Activated CD8-positive, alpha-beta memory T cell treated with anti-CD3 and anti-CD28 coated beads, Interleukin-2, amount 50 U/mL, for 24 hours (primary cell): ENCODE measurements around the gene INTS4.
"Not testable (repeated sequence)": the region's sequence is repeated elsewhere in the genome, so short reads cannot be mapped to it uniquely, and the experiment has no call there.

Experiments
- DNase-seq: peaks from one replicate; pipeline ENCODE4 v3.0.0-alpha.2; 2020; ENCODE audit errors: extremely low read depth

Gene INTS4

DNA sequence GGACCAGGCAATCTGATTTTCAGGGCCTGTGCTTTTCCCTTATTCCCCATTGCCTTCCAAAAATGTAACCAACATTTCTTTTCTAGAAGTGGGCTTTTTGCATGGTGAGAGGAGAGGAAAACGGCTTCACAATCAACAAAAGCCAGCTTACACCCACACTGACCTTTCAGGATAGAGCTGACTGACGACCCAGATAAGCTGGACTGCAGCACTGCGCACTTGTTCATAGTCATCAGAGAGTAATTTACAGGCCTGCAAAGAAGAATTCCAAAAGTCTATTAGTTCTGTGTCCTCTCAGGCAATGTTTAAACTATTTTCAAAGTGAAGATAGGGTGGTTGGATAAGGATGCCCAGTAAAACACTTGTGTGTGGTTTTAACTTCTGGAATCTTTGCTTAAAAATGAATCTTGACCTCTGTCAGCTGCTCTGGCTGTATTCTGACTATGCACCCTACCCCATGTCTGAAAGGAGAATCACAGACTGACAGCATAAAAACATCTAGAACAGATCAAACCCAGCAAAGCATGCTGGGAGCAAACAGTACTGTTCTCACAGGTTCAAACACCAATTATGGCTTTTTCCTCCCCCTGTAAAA is 35.8 kb downstream of the INTS4 start:
- DNase-seq = not testable (repeated sequence)

DNA sequence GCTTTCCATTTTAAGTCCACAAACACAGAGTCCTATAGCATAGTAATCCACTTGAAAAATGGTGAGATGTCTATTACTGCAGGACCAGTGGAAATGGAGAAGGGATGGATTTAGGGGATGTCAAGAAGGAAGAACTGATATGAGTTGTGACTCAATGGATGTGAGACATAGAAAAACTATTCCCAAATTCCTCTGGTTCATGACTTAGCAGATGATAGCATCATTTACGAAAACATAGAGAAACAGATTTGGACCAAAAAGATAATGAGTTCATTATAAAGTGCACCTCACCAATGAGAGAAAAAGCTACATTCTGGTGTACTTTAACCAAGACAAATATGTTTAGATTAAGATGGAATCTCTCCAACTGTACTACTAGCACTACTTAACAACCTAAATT is 51.2 kb downstream of the INTS4 start:
- not testable (repeated sequence) for DNase-seq

DNA sequence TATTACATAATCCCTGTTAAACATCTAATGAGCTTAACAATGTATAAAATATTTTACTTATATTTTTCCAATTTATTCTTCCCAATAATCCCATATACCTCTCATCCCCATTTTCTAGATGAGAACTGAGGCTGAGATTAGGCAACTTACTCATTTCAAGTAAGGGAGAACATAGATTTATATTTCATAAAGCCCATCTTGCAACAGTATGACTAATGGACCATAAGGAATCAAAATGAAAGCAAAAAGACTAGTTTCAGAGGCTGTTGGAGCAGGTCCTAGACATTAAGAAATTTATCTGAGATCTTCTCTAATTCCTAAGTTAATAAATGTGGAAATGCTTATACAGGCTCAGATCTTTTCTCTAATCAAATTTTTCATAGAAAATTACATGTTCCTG is 52.0 kb downstream of the INTS4 start:
- DNase-seq = not testable (repeated sequence)

DNA sequence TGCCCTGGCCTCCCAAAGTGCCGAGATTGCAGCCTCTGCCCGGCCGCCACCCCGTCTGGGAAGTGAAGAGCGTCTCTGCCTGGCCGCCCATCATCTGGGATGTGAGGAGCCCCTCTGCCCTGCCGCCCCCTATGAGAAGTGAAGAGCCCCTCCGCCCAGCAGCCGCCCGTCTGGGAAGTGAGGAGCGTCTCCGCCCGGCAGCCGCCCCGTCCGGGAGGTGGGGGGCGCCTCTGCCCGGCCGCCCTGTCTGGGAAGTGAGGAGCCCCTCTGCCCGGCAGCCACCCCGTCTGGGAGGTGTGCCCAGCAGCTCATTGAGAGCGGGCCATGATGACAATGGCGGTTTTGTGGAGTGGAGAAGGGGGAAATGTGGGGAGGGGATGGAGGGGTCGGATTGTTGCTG is 60.9 kb downstream of the INTS4 start:
- not testable (repeated sequence) for DNase-seq

DNA sequence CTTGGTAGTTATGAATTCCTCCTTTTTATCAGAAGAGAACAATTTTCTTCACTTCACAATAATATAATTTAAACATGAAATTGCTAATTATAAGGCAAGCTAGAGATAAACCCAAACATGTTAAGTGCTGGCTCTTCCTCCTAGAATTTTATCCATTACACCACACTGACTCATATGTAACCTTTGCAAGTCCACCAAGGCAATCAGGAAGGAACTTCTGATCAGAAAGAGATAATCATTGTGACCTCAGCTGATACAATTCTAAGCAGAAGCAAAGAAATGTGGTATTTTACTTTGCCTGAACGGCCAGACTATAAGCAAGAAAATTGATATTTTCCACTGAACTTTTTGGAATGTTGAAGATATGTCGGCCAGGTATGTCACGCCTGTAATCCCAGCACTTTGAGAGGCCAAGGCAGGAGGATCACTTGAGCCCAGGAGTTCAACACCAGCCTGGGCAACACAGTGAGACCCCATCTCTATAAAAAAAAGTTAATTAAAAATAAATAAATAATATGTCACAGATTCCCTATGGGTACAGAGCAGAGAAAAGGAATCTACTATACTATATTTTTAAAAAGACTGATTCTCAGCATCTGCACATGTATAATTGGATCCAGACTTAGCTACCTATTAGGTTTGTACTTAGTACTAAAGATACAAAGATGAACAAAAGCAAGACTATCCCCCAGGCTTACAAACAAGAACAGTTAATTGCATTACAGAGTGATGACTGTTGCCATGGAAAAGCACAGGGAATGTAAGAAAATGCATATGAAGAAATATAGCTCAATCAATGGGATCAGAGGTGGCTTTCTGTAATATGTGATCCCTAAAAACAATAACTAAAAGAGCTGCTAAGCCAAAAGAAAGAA is 63.9 kb downstream of the INTS4 start:
- DNase-seq = not testable (repeated sequence)

DNA sequence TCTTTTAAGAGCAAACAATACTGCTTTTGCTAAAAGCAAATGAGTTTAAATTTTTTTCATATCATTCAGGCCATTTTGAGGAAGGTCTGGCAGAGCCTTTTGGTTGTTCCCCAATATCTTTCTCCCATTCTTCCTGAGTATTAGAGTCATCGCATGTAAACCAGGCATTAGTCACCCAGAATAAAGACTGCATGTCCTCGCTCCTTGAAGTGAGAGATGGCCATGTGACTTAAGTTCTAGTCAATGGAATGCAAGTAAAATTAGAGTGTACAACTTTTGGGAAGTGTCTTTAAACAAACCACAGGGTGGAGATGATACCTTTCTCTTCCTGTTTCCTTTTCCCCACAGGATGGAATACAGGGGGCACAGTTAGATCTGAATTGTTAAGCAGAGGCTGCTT is 76.8 kb downstream of the INTS4 start:
- DNase-seq = not testable (repeated sequence)

DNA sequence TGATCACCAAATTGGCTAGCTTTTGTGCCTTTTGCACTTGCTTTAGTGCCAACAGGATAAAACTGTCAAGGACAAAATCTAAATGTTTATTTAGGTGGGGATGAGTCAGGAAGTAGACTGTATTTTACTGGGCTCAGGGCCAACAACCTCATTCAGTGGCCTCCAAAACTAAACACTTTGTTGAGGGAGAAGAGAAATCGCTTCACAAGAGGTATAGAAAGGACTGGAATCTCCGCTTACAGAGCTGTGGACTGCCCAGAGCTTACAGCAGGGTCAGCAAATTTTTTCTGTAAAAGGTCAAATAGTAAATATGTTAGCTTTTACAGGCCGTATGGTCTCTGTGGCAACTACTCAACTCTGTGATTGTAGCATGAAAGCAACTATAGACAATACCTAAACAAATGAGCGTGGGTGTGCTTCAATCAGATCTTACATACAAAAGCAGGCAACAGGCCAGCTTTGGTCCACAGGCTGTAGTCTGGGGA is 80.1 kb downstream of the INTS4 start:
- not testable (repeated sequence) for DNase-seq

DNA sequence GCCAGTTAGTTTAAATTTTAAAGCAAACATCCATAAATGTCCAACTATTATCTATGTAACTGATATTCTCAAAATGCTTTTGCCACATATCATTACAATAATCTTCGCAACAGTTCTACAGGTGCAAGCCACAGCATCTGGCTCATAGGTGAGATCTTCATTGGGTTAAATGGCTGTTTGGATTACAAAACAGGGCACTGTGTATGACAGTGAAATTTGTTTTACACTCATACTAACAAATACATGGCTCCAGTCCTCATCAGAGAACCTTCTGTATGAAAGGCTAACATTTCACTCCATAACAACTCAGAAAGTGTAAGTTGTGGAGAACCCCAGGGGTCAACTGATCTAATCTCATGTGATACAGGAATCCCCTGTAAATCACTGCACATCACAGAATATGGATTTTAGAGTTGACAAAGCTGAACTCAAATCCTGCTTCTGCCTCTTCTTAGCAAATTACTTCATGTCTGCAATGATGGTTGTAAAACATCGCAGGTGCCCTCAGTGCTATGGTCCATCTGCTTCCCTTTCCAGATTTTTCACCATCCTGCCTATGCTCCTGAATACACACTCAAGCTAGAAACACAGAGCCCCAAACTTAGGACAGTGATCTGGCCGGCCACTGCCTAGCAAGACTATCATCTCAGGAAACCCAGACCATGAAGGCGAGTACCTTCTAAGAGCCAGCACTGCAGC is 80.7 kb downstream of the INTS4 start:
- DNase-seq = not testable (repeated sequence)

DNA sequence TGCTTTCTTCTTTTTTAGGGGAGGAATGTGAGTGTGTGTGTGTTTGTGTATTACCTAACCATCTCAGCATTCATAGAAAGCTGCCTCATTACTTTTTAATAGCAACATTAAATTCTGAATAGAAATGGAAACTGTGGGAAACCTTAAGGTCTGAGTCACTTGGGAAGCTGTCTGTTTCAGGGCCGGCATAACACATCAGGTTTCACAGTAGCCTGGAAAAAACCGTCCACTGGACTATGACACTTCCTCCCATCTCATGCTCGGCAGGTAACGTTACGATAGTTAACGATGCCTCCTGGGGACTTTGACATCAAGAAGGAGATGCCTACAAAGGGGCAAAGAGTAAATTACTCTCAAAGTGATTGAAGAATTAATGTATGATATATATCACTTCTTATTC is 83.6 kb downstream of the INTS4 start:
- not testable (repeated sequence) for DNase-seq

DNA sequence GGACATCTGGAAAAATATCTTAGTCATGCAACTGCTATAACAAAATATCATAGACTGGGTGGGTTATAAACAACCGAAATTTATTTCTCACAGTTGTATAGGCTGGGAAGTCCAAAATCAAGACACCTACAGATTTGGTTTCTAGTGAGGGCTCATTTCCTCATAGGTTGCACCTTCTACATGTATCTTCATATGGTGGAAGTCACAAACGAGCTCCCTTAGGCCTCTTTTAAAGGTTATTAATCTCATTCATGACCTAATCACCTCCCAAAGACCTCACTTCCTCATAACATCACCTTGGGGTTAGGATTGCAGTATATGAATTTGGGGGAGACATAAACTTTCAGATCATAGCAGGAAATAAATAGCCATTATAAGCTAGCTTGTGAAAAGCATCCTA is 85.2 kb downstream of the INTS4 start:
- no peak for DNase-seq

DNA sequence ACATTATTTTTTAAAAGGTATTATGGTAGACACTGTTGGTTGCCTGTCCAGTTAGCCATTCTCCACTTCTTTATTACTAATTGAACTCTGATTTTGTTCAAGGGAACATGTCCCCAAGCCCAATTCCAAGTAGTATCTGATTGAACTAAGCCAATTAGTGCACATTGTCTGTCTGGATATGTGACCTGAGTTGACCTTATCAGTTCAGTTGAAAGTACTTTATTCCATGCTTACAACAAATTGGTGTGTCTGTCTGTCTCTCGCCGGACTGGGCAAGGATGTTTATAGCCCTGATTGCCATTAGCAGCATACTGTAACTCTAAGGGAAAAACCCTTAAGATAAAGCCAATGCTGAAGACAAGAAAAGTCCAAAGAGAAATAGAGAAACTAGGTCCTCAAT is 85.6 kb downstream of the INTS4 start:
- DNase-seq = no peak

DNA sequence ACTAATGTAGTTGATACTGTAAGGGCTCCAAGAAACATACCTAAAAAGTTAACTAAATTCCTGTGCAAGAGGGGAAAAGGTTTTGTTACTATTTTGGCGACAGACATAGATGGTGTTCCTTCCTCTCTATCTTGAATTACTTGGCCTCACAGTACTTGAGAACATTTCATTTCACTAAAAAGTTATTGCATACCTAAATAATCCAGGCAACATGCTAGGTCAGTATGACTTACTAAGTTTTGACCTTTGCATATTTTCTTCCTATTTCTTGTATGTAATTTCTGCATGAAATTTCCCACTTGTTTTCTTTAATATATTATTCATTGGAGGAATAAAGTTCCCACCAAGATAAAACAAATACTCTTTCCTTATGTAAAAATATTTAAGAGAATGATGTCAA is 99.5 kb downstream of the INTS4 start:
- DNase-seq = not testable (repeated sequence)

DNA sequence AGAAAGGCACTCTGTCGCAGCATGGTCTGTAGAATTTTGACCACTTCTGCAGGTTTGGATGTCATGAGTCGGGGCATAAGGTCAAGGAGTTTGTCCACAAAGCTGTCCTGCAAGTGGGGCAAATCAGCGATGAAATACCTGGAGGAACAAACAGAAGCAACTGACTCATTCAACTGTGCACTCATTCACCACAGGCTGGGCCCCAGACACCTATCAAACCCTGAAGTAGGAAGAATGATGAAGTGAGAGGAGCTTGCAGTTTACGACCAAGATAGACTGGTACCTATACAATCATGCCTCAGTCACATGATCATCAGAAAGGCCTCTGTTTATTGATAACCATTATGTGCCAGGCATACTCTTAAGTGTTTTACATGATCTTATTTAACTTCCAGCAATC is 102.8 kb downstream of the INTS4 start:
- DNase-seq = not testable (repeated sequence)

DNA sequence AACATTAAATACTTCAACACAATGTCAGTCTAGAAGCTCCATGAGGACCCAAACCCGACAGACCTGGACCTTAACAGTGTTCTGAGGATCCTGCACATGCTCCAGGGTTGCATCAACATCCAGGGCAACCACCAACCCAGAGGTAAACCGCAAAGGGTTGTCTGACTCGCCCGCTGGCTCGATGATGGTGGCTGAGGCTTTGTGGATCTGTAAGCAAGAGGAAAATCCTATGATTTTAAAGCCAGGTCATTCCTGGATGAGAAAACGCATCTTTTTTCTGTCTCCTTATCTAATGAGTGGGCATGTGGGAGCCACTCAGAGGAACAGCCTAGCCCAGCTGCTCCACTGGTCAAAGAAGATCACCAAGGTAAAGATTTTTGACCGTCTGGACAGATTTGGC is 103.2 kb downstream of the INTS4 start:
- DNase-seq = not testable (repeated sequence)

DNA sequence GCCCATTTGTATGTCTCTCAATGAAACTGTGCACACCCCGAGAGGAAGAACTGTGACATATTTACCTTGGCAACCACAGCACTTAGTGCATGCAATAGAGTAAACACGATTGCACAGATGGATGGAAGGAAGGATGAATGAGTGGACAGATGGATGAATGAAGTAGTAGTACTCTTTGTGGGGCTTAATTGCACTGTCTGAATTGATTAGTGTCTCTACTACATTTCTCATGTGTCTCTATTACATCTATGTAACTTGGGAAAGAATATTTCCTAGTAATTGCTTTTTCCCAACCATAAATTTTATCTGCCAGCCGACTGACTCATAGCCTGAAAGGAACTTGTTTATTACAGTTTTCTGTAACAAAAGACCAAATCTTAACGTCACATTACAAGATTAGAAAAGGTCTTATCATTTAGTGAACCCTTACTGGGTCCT is 103.8 kb downstream of the INTS4 start:
- not testable (repeated sequence) for DNase-seq

DNA sequence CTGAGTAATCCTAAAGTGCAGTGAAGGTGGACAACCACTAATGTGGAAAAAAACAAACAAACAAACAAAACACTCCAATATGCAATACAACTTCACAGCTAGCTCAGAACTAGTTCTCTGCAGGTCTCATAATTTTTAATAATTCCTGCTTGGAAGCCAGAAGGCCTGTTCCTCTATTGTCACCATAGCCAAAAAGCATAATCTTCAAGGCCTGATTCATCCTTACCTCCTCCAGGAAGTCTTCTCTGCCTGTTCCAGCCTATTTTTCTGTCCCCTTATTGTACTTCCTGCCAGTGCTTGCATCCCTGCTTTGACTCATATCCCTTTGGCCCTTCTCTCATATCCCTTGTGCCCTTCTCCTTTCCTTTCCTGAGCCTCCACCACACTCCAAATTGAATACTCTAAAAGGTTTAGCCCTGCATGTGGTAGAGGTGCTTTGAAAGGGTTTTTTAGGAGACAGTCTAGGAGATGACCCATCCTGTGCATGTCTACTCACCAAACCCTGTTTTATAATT is 104.3 kb downstream of the INTS4 start:
- DNase-seq = not testable (repeated sequence)

DNA sequence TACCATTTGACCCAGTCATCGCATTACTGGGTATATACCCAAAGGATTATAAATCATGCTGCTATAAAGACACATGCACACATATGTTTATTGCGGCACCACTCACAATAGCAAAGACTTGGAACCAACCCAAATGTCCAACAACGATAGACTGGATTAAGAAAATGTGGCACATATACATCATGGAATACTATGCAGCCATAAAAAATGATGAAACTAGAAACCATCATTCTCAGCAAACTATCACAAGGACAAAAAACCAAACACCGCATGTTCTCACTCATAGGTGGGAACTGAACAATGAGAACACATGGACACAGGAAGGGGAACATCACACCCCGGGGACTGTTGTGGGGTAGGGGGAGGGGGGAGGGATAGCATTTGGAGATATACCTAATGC is 105.4 kb downstream of the INTS4 start:
- DNase-seq = not testable (repeated sequence)

DNA sequence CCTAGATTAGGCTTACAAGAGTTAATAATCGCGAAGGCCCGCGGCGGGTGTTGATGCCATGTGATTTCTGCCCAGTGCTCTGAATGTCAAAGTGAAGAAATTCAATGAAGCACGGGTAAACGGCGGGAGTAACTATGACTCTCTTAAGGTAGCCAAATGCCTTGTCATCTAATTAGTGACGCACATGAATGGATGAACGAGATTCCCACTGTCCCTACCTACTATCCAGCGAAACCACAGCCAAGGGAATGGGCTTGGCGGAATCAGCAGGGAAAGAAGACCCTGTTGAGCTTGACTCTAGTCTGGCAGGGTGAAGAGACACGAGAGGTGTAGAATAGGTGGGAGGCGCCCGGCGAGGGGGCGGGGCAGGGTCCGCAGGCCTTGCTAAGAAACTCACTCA is 108.1 kb downstream of the INTS4 start:
- no peak for DNase-seq

DNA sequence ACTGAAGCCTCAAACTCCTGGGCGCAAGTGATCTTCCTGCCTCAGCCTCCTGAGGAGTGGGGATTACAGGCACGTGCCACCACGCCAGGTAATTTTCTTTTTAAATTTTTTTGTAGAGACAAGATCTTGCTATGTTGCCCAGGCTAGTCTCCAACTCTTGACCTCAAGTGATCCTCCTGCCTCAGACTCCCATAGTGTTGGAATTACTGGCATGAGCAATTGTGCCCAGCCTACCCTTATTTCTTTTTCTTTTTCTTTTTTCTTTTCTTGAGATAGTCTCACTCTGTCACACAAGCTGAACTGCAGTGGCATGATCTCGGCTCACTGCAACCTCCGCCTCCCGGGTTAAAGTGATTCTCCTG is 109.7 kb downstream of the INTS4 start:
- DNase-seq = no peak

DNA sequence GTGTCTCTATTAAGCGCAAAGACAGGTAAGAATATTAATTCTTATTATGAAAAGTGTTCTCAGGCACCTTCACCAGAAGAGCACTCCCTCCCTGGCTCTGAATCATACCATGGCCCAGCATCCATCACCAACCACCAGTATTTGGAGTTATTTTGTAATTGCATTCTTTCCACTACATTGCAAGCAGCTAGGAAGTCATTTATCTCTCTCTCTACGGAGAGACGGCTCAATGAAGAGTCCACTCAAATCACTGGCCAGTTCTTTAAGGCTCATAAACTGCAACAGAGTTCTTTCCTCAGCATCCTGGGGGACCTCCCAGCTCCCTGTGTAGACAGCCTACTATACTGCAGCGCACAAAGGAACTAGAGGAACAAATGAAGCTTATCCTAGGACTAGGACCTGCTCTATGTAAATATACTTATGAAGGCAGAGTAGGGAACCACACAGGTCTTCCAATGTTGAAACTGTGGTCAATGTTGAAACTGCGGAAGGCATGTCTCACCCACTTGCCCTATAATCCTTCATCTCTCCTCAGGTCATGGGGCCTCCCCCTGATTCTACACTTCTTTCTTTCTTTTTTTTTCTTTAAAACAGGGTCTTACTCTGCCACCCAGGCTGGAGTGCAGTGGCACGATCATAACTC is 110.2 kb downstream of the INTS4 start:
- DNase-seq = no peak

DNA sequence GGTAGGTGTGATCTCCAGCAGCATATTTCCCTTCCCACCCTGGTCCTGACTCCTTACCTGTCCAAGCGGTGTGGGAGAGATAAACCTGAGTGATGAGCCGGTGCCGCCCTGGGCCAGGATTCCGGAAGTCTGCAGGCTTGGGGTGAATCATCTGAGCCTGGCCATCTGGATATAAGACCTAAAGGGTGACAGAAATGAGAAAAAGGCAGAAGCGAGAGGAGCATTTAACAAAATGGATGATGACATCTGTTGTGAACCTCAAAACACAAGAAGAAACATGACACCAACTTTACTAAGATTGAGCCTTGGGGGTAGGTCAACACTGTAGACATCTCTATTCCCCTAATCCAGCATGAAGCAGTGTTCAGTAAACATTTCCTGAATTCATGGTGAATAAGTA is 110.7 kb downstream of the INTS4 start:
- DNase-seq = no peak

DNA sequence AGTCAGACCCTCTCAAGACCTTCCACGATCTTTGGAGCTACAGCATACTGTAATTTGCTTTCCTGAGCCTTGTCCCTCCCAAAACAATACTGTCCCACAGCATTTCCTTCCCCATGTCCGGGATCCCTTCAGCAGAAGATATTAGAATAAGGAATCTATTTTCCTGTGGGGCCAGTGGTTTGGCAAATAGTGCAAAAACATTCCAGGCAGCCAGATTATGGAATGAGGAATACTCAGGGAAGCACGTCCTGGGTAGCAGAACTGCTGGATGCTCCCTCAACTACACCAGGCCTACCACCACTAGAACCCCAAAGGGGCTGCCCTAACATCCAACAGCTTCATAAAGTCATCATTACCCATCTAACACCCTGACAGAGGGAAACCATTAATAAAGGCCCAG is 112.1 kb downstream of the INTS4 start:
- no peak for DNase-seq
